GM12878 (cell line): ENCODE measurements around the gene KIAA1328. TPM values are rescaled to one million over a fixed set of nuclear protein-coding genes. Genes with fewer than 3 reads are reported as not detected.

Experiments used
- ATAC-seq: fragments of 200-7000 bp; cut with Tn5 transposase; 3 replicates; pipeline ENCODE4 v1.9.1; 2020; ENCODE audit warnings: mild to moderate bottlenecking, moderate library complexity
- BruUV-seq: library from RNA; stranded (reverse); fragments of 400-500 nt; replicated peaks from 2 replicates; lab custom pipeline; 2021; lab: Mats Ljungman, UMichigan
- CTCF ChIA-PET: fragments of 300-600 bp; sonication (Branson Sonifier 250); formaldehyde crosslinking; extraction: SDS; loops from one replicate; lab custom pipeline; 2021; ENCODE audit warnings: inconsistent platforms; lab: Yijun Ruan, JAX
- POLR2A ChIA-PET: fragments of 350-600 bp; formaldehyde crosslinking; extraction: SDS; loops from one replicate; lab custom pipeline; 2021; ENCODE audit warnings: inconsistent platforms; lab: Charles Lee
- RAD21 ChIA-PET: fragments of 300-600 bp; sonication (Branson Sonifier 250); formaldehyde crosslinking; loops from one replicate; lab custom pipeline; 2023; ENCODE audit warnings: antibody characterized with exemption; ENCODE audit not compliant: unreplicated experiment; lab: Charles Lee
- SMC1A ChIA-PET: fragments of 300-600 bp; sonication (Branson Sonifier 250); formaldehyde crosslinking; loops from one replicate; lab custom pipeline; 2023; ENCODE audit not compliant: unreplicated experiment, uncharacterized antibody; lab: Charles Lee
- DNase-seq: peaks from one replicate; pipeline ENCODE4 v3.0.0-alpha.2; 2011; ENCODE audit warnings: low read depth, low spot score
- FAIRE-seq: peaks from 3 replicates; lab custom pipeline; 2011; peaks lifted over from hg19 to GRCh38; lab: Jason Lieb, UNC
- H2AFZ ChIP-seq: 2 replicates; pipeline ENCODE4 v1.6.0; 2011; ENCODE audit warnings: low read depth, low read length, control low read depth; ENCODE audit not compliant: control insufficient read depth
- H3K27ac ChIP-seq: 2 replicates; pipeline ENCODE4 v1.5.1; 2011; ENCODE audit warnings: control low read depth; ENCODE audit not compliant: control insufficient read depth, insufficient read depth
- H3K27me3 ChIP-seq, 2 experiments: replicated peaks in 1 of 2; 2 replicates each; pipeline versions ENCODE4 v1.6.0 to v1.6.1; 2011; ENCODE audit warnings: low read length in 1 of 2; ENCODE audit not compliant: control insufficient read depth in 2 of 2, insufficient read depth in 2 of 2
- H3K36me3 ChIP-seq, 2 experiments: 2 replicates each; pipeline ENCODE4 v1.5.1; 2011; ENCODE audit warnings: low read length in 1 of 2; ENCODE audit not compliant: control insufficient read depth in 2 of 2, insufficient read depth in 2 of 2
- H3K4me1 ChIP-seq: 2 replicates; pipeline ENCODE4 v1.6.1; 2011; ENCODE audit warnings: mild to moderate bottlenecking, low read length, moderate library complexity, mixed read lengths; ENCODE audit not compliant: control insufficient read depth, insufficient read depth
- H3K4me2 ChIP-seq: 2 replicates; pipeline ENCODE4 v1.6.0; 2011; ENCODE audit warnings: control low read depth; ENCODE audit not compliant: control insufficient read depth, insufficient read depth
- H3K4me3 ChIP-seq: fragments of 200-600 bp; sonication (generic); 2 replicates; pipeline ENCODE4 v1.5.1; 2016
- H3K79me2 ChIP-seq: 2 replicates; pipeline ENCODE4 v1.6.0; 2011; ENCODE audit warnings: low read length; ENCODE audit not compliant: control insufficient read depth, insufficient read depth
- H3K9ac ChIP-seq: 2 replicates; pipeline ENCODE4 v1.8.0; 2011; ENCODE audit warnings: low read length, control low read depth, mixed read lengths; ENCODE audit not compliant: control insufficient read depth, insufficient read depth
- H3K9me3 ChIP-seq: replicated peaks from 3 replicates; pipeline ENCODE4 v1.5.1; 2011; ENCODE audit warnings: mild to moderate bottlenecking, low read length; ENCODE audit not compliant: control insufficient read depth, insufficient read depth
- H4K20me1 ChIP-seq: 2 replicates; pipeline ENCODE4 v1.6.0; 2011; ENCODE audit not compliant: control insufficient read depth, insufficient read depth
- CBFB ChIP-seq: IDR thresholded peaks from 2 replicates; pipeline ENCODE4 v1.6.1; 2016; ENCODE audit warnings: antibody characterized with exemption, low read depth
- CBX5 ChIP-seq: sonication (generic); IDR thresholded peaks from 2 replicates; pipeline ENCODE4 v1.6.1; 2016; ENCODE audit warnings: low read depth, moderate library complexity, mild to moderate bottlenecking, inconsistent platforms
- EED ChIP-seq: sonication (generic); IDR thresholded peaks from 2 replicates; pipeline ENCODE4 v1.6.1; 2016; ENCODE audit warnings: antibody characterized with exemption, low read depth
- EP300 ChIP-seq, 2 experiments: fragments of 150-350 bp in 1 of 2; IDR thresholded peaks; 2 replicates each; pipeline ENCODE4 v1.6.1; 2011 to 2012; ENCODE audit warnings: low read depth in 2 of 2, low read length in 2 of 2, borderline replicate concordance in 1 of 2, improper control_type of control experiment in 1 of 2, inconsistent platforms in 1 of 2; ENCODE audit not compliant: control insufficient read depth in 1 of 2
- HCFC1 ChIP-seq: fragments of 150-350 bp; IDR thresholded peaks from 2 replicates; pipeline ENCODE4 v1.6.1; 2014; ENCODE audit warnings: low read length
- KDM1A ChIP-seq: fragments of 200-600 bp; sonication (generic); IDR thresholded peaks from 2 replicates; pipeline ENCODE4 v1.6.1; 2016; ENCODE audit warnings: borderline replicate concordance
- LARP7 ChIP-seq: fragments of 450-650 bp; IDR thresholded peaks from 2 replicates; pipeline ENCODE4 v1.6.1; 2017; ENCODE audit warnings: mild to moderate bottlenecking
- NR2C2 ChIP-seq: IDR thresholded peaks from 2 replicates; pipeline ENCODE4 v1.6.1; 2011; ENCODE audit warnings: borderline replicate concordance, low read depth; ENCODE audit not compliant: control insufficient read depth, insufficient read length
- NR2F1 ChIP-seq: fragments of 450-650 bp; conservative IDR thresholded peaks from 2 replicates; pipeline ENCODE4 v1.6.1; 2017; ENCODE audit warnings: mild to moderate bottlenecking
- RAD21 ChIP-seq: IDR thresholded peaks from 2 replicates; pipeline ENCODE4 v1.6.1; 2011; ENCODE audit warnings: mild to moderate bottlenecking, low read depth, low read length, moderate library complexity; ENCODE audit not compliant: insufficient read depth
- RAD51 ChIP-seq: fragments of 450-650 bp; IDR thresholded peaks from 2 replicates; pipeline ENCODE4 v1.6.1; 2016; ENCODE audit warnings: moderate library complexity, mild to moderate bottlenecking, inconsistent platforms
- TBL1XR1 ChIP-seq: IDR thresholded peaks from 2 replicates; pipeline ENCODE4 v1.6.1; 2012; ENCODE audit warnings: low read depth, low read length, improper control_type of control experiment
- TCF3 ChIP-seq: IDR thresholded peaks from 2 replicates; pipeline ENCODE4 v1.6.1; 2012; ENCODE audit warnings: low read depth, mild to moderate bottlenecking, low read length, borderline replicate concordance; ENCODE audit not compliant: insufficient read depth
- ZNF24 ChIP-seq: fragments of 450-650 bp; IDR thresholded peaks from 2 replicates; pipeline ENCODE4 v1.6.1; 2017; ENCODE audit warnings: antibody characterized with exemption, mild to moderate bottlenecking
- WGBS: methylation state at CpG from one replicate; pipeline ENCODE4 v1.1.6; 2016; ENCODE audit warnings: low lambda C conversion rate; ENCODE audit not compliant: insufficient replicate concordance, insufficient coverage; ENCODE audit errors: missing lambda C conversion rate; 5-methylcytosine and 5-hydroxymethylcytosine counted together
- in situ Hi-C: fragments of 300-500 bp; cut with MboI; formaldehyde crosslinking; loops from 9 replicates; pipeline ENCODE4 v1.14.3; 2018; ENCODE audit warnings: mixed read lengths
- intact Hi-C: fragments of 100-400 bp; cut with micrococcal nuclease; formaldehyde crosslinking; loops from one replicate; pipeline ENCODE4 v1.14.2; 2022; ENCODE audit not compliant: unreplicated experiment
- polyA plus RNA-seq, 11 experiments: library from polyadenylated mRNA; depleted of rRNA in 4 of 11; unstranded in 6 of 11; stranded (reverse) in 5 of 11; fragments of >200 nt; fragmentation: Nextera tagmentation in 4 of 11; fragmentation: Illumina TruSeq in 1 of 11; extraction: Ambion mirVana in 4 of 11; extraction: Trizol in 1 of 11; gene quantifications; 1 replicate in 1 of 11; 2 replicates in 10 of 11; pipeline versions ENCODE4 v1.2.1 to v1.2.3, GENCODE V29; 2011 to 2016; ENCODE audit warnings: inconsistent platforms in 2 of 11, missing spikeins in 2 of 11, low read depth in 1 of 11
- total RNA-seq, 4 experiments: library from RNA; depleted of rRNA in 3 of 4; stranded (reverse); fragments of >200 nt in 3 of 4; fragmentation: Illumina TruSeq in 1 of 4; extraction: Trizol in 1 of 4; gene quantifications; 2 replicates each; pipeline versions ENCODE4 v1.2.1 to v1.2.3, GENCODE V29; 2013 to 2021
- TF ChIP-seq, protein P1 (sequence below): IDR thresholded peaks from 2 replicates; pipeline ENCODE4 v1.6.1; 2011; ENCODE audit warnings: borderline replicate concordance, low read depth, mild to moderate bottlenecking, moderate library complexity, low read length; ENCODE audit not compliant: insufficient read depth, poor library complexity, severe bottlenecking
- TF ChIP-seq, protein P2 (sequence below): IDR thresholded peaks from 2 replicates; pipeline ENCODE4 v1.6.1; 2012; ENCODE audit warnings: low read depth, low read length, improper control_type of control experiment
- TF ChIP-seq, protein P3 (sequence below): fragments of 450-650 bp; IDR thresholded peaks from 2 replicates; pipeline ENCODE4 v1.6.1; 2017; ENCODE audit warnings: mild to moderate bottlenecking

KIAA1328 gene
- total and polyA plus RNA-seq, 10 of the 15 experiments (the other 5 are each of a cell fraction or from before 2014, with no cell fraction given) = 3.1 to 7.1 (median 4.6) TPM

DNA sequence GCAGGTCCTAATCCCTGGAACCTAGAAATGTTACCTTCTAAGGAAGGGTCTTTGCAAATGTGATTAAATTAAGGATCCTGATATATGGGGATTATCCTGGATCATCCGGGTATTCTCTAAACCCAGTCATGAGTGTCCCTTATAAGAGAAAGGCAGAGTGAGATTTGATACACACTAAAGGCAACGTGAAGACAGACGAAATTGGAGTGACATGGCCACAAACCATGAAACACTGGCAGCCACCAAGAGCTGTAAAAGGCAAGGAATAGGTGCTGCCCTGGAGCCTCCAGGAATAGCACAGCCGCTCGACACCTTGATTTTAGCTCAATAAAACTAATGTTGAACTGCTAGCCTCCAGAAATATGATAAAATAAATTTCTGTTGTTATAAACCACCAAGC lies 45.1 kb upstream of the KIAA1328 start:
- WGBS = 96% methylated on average over 5 of the region's 5 CpGs
- POLR2A ChIA-PET = no interaction called here
- H3K27ac ChIP-seq = no peak overlapping the region

DNA sequence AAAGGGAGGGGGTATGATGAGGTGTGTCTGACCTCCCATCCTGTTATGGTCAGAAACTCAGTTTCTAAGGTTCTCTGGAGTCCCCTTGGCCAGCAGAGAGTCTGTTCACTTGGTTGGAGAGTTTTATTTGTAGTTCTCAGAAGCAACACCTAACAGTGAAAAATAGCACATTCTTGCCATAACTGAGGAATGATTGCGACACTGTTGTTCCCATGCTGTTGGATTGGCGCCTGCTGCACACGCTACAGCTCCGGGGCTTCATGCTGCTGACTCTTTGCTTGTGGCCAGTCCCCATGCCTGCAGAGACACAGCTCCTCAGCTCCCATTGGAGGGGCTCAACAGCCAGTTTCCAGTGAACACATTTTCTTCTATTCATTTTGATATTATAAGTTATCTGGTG lies 42.2 kb upstream of the KIAA1328 start:
- Histone ChIP-seq H3K4me3 (no peak overlapping the region), H3K9me3 (no peaks in the 10 kb centered on the region), H4K20me1 (no peaks in the 10 kb centered on the region), H3K79me2 (no peaks in the 10 kb centered on the region), H3K4me2 (no peak overlapping the region), H3K27ac (no peak overlapping the region), H3K27me3 (no peaks in the 10 kb centered on the region), H3K4me1 (no peaks in the 10 kb centered on the region), H3K36me3 (peaks cover 0 to 3% of the 10 kb centered on the region in 2 experiments; a peak in 1 of 4 replicates), H2AFZ (no peak overlapping the region), H3K9ac (no peak overlapping the region)
- BruUV-seq = no TSS peak
- ChIA-PET SMC1A (no interaction called here), POLR2A (no interaction called here), CTCF (no interaction called here), RAD21 (no interaction called here)
- ATAC-seq = no peak
- WGBS = 96% methylated on average over 4 of the region's 4 CpGs
- intact Hi-C loops = no loop called here
- FAIRE-seq = no peak
- in situ Hi-C loops = no loop called here
- DNase-seq = no peak
- TF ChIP-seq NR2C2 = no peak
- TF ChIP-seq, protein P1, sequence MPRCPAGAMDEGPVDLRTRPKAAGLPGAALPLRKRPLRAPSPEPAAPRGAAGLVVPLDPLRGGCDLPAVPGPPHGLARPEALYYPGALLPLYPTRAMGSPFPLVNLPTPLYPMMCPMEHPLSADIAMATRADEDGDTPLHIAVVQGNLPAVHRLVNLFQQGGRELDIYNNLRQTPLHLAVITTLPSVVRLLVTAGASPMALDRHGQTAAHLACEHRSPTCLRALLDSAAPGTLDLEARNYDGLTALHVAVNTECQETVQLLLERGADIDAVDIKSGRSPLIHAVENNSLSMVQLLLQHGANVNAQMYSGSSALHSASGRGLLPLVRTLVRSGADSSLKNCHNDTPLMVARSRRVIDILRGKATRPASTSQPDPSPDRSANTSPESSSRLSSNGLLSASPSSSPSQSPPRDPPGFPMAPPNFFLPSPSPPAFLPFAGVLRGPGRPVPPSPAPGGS = no peak
- no peak for TF ChIP-seq RAD21
- TF ChIP-seq, protein P2, sequence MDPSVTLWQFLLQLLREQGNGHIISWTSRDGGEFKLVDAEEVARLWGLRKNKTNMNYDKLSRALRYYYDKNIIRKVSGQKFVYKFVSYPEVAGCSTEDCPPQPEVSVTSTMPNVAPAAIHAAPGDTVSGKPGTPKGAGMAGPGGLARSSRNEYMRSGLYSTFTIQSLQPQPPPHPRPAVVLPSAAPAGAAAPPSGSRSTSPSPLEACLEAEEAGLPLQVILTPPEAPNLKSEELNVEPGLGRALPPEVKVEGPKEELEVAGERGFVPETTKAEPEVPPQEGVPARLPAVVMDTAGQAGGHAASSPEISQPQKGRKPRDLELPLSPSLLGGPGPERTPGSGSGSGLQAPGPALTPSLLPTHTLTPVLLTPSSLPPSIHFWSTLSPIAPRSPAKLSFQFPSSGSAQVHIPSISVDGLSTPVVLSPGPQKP = no peak
- no peak for TF ChIP-seq EED
- no peak for TF ChIP-seq NR2F1
- no peak for TF ChIP-seq RAD51
- TF ChIP-seq TCF3 = no peak
- TF ChIP-seq ZNF24 = no peak
- TF ChIP-seq, protein P3, sequence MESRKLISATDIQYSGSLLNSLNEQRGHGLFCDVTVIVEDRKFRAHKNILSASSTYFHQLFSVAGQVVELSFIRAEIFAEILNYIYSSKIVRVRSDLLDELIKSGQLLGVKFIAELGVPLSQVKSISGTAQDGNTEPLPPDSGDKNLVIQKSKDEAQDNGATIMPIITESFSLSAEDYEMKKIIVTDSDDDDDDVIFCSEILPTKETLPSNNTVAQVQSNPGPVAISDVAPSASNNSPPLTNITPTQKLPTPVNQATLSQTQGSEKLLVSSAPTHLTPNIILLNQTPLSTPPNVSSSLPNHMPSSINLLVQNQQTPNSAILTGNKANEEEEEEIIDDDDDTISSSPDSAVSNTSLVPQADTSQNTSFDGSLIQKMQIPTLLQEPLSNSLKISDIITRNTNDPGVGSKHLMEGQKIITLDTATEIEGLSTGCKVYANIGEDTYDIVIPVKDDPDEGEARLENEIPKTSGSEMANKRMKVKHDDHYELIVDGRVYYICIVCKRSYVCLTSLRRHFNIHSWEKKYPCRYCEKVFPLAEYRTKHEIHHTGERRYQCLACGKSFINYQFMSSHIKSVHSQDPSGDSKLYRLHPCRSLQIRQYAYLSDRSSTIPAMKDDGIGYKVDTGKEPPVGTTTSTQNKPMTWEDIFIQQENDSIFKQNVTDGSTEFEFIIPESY = no peak
- TF ChIP-seq CBX5 = no peak
- no peak for TF ChIP-seq CBFB
- no peak for TF ChIP-seq LARP7

More for the DNA sequence above, 45.1 kb upstream of the KIAA1328 start:
- H2AFZ ChIP-seq = no peak overlapping the region
- no peak for FAIRE-seq
- no peak for DNase-seq
- no peaks in the 10 kb centered on the region for H3K79me2 ChIP-seq
- no peaks in the 10 kb centered on the region; a peak in 1 of 4 replicates for H3K36me3 ChIP-seq
- no peak overlapping the region for H3K9ac ChIP-seq
- no peak for TF ChIP-seq KDM1A
- TF ChIP-seq TBL1XR1 = no peak
- no peak for TF ChIP-seq EP300 (IDR thresholded peaks at IDR 0.05; ENCODE audit: borderline replicate concordance in 1 of 2, control insufficient read depth in 1 of 2, low read depth in 2 of 2, low read length in 2 of 2)
- no peak for TF ChIP-seq HCFC1
- H4K20me1 ChIP-seq = no peaks in the 10 kb centered on the region
- SMC1A ChIA-PET = no interaction called here
- CTCF ChIA-PET = interaction anchor here (1.6 kb wide), 1 partner anchor 96 kb away, joined by 5 read pairs; no protein-coding TSS in a partner anchor
- no peak overlapping the region for H3K4me2 ChIP-seq
- RAD21 ChIA-PET = no interaction called here
- no peak overlapping the region for H3K4me3 ChIP-seq
- no peaks in the 10 kb centered on the region for H3K27me3 ChIP-seq
- no peaks in the 10 kb centered on the region for H3K9me3 ChIP-seq
- H3K4me1 ChIP-seq = no peaks in the 10 kb centered on the region
- intact Hi-C loops (no loop called here), in situ Hi-C loops (no loop called here)
- no TSS peak for BruUV-seq
- ATAC-seq = no peak
